Chondrocyte (in vitro differentiated cells): ENCODE results near the gene TC2N. TPM values are rescaled to one million over a fixed set of nuclear protein-coding genes. Genes with fewer than 3 reads are reported as not detected.

Experiments
- DNase-seq: peaks from one replicate; pipeline ENCODE4 v3.0.0; 2021; ENCODE audit warnings: mixed read lengths, low spot score
- H3K27ac Mint-ChIP-seq: one replicate; pipeline ENCODE4 v1.8.0; 2021; ENCODE audit warnings: mild to moderate bottlenecking, moderate library complexity, mixed read lengths; ENCODE audit not compliant: unreplicated experiment
- H3K27me3 Mint-ChIP-seq: 2 replicates; pipeline ENCODE4 v1.8.0; 2021; ENCODE audit warnings: low read depth, mixed read lengths
- H3K36me3 Mint-ChIP-seq: 2 replicates; pipeline ENCODE4 v1.8.0; 2021; ENCODE audit warnings: low read depth, mixed read lengths
- H3K4me1 Mint-ChIP-seq: 2 replicates; pipeline ENCODE4 v1.8.0; 2021; ENCODE audit warnings: low read depth, mild to moderate bottlenecking, mixed read lengths
- H3K4me3 Mint-ChIP-seq: one replicate; pipeline ENCODE4 v1.8.0; 2021; ENCODE audit warnings: mild to moderate bottlenecking, moderate library complexity, mixed read lengths; ENCODE audit not compliant: unreplicated experiment
- H3K9me3 Mint-ChIP-seq: 2 replicates; pipeline ENCODE4 v1.8.0; 2021; ENCODE audit warnings: low read depth, mixed read lengths
- total RNA-seq: library from RNA; stranded (reverse); gene quantifications from 3 replicates; pipeline ENCODE4 v1.2.1, GENCODE V29; 2021
- TF ChIP-seq, protein P1 (sequence below): fragments of 200-600 bp; sonication (generic); IDR thresholded peaks from 2 replicates; pipeline ENCODE4 v1.5.0; 2021; ENCODE audit warnings: antibody characterized with exemption, mild to moderate bottlenecking, moderate library complexity

TC2N gene
- total RNA-seq, 1 donor from 2014 or later, result 11.2 TPM

DNA sequence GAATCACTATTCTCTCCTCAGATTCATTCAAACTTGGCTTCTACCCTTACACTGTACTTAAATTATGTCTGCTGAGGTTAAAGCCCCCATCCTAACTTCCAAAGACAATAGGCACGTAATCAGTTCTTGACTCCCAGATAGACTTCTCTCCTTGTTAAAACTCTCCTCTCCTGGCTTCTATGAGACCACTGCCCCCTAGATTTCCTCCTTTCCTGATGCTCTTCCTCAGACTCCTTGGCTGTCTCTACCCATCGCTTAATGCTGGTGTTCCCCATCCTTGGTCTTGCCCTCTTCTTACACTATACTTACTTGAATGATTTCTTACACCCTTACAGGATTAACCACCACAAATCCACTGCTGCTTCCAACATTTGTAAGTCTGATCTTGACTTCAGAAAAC is 32.8 kb downstream of the TC2N start:
- no peak overlapping the region for H3K27ac Mint-ChIP-seq
- H3K36me3 Mint-ChIP-seq, result peaks cover 14% of the 10 kb centered on the region
- peaks cover 15% of the 10 kb centered on the region for H3K4me1 Mint-ChIP-seq
- TF ChIP-seq, protein P1, sequence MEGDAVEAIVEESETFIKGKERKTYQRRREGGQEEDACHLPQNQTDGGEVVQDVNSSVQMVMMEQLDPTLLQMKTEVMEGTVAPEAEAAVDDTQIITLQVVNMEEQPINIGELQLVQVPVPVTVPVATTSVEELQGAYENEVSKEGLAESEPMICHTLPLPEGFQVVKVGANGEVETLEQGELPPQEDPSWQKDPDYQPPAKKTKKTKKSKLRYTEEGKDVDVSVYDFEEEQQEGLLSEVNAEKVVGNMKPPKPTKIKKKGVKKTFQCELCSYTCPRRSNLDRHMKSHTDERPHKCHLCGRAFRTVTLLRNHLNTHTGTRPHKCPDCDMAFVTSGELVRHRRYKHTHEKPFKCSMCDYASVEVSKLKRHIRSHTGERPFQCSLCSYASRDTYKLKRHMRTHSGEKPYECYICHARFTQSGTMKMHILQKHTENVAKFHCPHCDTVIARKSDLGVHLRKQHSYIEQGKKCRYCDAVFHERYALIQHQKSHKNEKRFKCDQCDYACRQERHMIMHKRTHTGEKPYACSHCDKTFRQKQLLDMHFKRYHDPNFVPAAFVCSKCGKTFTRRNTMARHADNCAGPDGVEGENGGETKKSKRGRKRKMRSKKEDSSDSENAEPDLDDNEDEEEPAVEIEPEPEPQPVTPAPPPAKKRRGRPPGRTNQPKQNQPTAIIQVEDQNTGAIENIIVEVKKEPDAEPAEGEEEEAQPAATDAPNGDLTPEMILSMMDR, result no peak
- peaks cover 22% of the 10 kb centered on the region for H3K27me3 Mint-ChIP-seq
- no peak overlapping the region for H3K4me3 Mint-ChIP-seq
- H3K9me3 Mint-ChIP-seq, result no peaks in the 10 kb centered on the region
- no peak for DNase-seq

DNA sequence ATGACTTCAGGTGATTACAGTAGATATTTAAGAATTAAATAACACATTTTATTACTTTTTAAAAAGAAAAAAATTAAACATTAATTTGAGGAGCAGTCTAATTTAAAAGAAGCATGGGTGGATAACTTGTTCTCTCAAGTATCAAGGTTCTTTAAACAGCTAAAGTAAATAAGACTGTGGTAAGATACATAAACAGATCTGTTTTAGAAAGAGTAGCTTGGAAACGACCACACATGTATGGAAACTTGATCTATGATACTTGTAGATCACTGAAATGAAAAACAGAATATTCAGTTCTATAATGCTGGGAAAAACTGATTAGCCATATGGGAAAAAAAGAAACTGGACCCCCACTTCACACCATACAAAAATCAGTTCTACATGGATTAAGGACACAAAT is 36.0 kb downstream of the TC2N start:
- TF ChIP-seq, protein P1, result no peak
- no peak overlapping the region for H3K4me3 Mint-ChIP-seq
- H3K36me3 Mint-ChIP-seq, result peaks cover 18% of the 10 kb centered on the region
- peaks cover 13% of the 10 kb centered on the region for H3K27me3 Mint-ChIP-seq
- H3K4me1 Mint-ChIP-seq, result peaks cover 3% of the 10 kb centered on the region
- peaks cover 9% of the 10 kb centered on the region for H3K9me3 Mint-ChIP-seq
- DNase-seq, result no peak
- H3K27ac Mint-ChIP-seq, result no peak overlapping the region

DNA sequence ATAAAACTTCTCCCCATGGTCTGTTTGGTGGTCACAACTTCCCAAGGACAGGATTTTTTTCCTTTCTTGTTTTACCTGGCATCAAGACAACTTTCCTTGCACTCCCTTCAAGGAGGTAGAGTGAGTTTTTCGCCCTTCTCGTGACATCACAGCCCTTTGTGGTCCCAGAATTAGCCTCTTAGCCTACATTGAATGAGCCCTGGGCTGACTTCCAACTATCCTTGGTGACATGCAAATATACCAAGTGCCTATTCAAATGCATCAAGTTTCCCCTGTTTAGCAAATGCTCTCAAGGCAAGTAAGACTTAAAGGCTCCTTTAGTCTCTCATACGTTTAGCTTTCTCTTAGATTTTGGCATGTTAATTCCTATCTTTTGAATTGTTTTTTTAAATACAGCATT is 36.6 kb downstream of the TC2N start:
- no peak for DNase-seq
- no peak overlapping the region for H3K4me3 Mint-ChIP-seq
- H3K4me1 Mint-ChIP-seq, result peaks cover 3% of the 10 kb centered on the region
- peaks cover 9% of the 10 kb centered on the region for H3K9me3 Mint-ChIP-seq
- TF ChIP-seq, protein P1, result no peak
- H3K27ac Mint-ChIP-seq, result no peak overlapping the region
- peaks cover 18% of the 10 kb centered on the region for H3K36me3 Mint-ChIP-seq
- peaks cover 13% of the 10 kb centered on the region for H3K27me3 Mint-ChIP-seq

DNA sequence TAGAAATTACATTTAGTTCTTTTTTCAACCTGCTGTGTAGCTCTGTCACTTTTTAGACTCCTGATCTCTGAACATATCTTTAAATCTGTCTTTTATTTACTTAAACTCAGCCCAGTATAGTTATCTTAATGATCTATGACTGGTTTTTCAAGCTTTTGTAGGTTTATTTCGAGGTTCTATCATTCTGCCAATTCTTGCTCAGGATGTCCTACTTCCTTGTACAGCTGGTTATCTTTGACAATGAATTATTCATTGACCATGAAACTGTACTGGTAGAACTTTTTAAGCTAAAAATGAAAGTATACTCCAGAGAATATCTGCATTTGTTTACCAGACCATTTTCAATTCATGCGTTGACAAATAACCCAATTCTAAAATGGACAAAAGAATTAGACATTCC is 37.8 kb downstream of the TC2N start:
- Mint-ChIP-seq H3K27me3 (peaks cover 10% of the 10 kb centered on the region), H3K4me3 (no peak overlapping the region), H3K4me1 (no peaks in the 10 kb centered on the region), H3K36me3 (peaks cover 15% of the 10 kb centered on the region), H3K9me3 (peaks cover 9% of the 10 kb centered on the region), H3K27ac (no peak overlapping the region)
- DNase-seq, result no peak
- TF ChIP-seq, protein P1, result no peak

GRCh38 chr14:91827746-91828145 is 39.6 kb downstream of the TC2N start:
- peaks cover 9% of the 10 kb centered on the region for H3K9me3 Mint-ChIP-seq
- H3K27ac Mint-ChIP-seq, result no peak overlapping the region
- no peak for DNase-seq
- TF ChIP-seq, protein P1, result no peak
- H3K36me3 Mint-ChIP-seq, result peaks cover 15% of the 10 kb centered on the region
- no peaks in the 10 kb centered on the region for H3K4me1 Mint-ChIP-seq
- H3K27me3 Mint-ChIP-seq, result peaks cover 8% of the 10 kb centered on the region
- H3K4me3 Mint-ChIP-seq, result no peak overlapping the region
